Activated CD4-positive, alpha-beta memory T cell treated with anti-CD3 and anti-CD28 coated beads, Interleukin-2, amount 10 ng/mL, durations not matched to agents 7 days and 5 days (primary cell): ENCODE measurements around the gene HGF. TPM values are rescaled to one million over a fixed set of nuclear protein-coding genes. Genes with fewer than 3 reads are reported as not detected.

Experiments used
- CTCF ChIA-PET: fragments of 350-600 bp; sonication (Branson Sonifier 250); formaldehyde crosslinking; loops from one replicate; lab custom pipeline; 2021; ENCODE audit warnings: antibody characterized with exemption, inconsistent platforms; lab: Charles Lee
- POLR2A ChIA-PET: fragments of 350-600 bp; sonication (Branson Sonifier 250); formaldehyde crosslinking; loops from one replicate; lab custom pipeline; 2021; ENCODE audit warnings: antibody characterized with exemption; lab: Charles Lee
- DNase-seq: peaks from one replicate; pipeline ENCODE4 v3.0.0-alpha.2; 2020
- H3K27ac Mint-ChIP-seq: one replicate; pipeline ENCODE4 v1.8.0; 2021; ENCODE audit warnings: mild to moderate bottlenecking, mixed read lengths
- H3K27me3 Mint-ChIP-seq: one replicate; pipeline ENCODE4 v1.8.0; 2021; ENCODE audit warnings: mixed read lengths
- H3K36me3 Mint-ChIP-seq: one replicate; pipeline ENCODE4 v1.8.0; 2021; ENCODE audit warnings: low read depth, mixed read lengths
- H3K4me1 Mint-ChIP-seq: one replicate; pipeline ENCODE4 v1.8.0; 2021; ENCODE audit warnings: mixed read lengths
- H3K4me3 Mint-ChIP-seq: one replicate; pipeline ENCODE4 v1.8.0; 2021; ENCODE audit warnings: mild to moderate bottlenecking, mixed read lengths
- H3K9me3 Mint-ChIP-seq: one replicate; pipeline ENCODE4 v1.8.0; 2021; ENCODE audit warnings: mixed read lengths
- total RNA-seq, 2 experiments: library from RNA; stranded (reverse); gene quantifications; one replicate each; pipeline ENCODE4 v1.2.3, GENCODE V29; 2021

Gene HGF
- total RNA-seq, 2 experiments from 2014 or later, result not detected

- CTCF ChIA-PET, result no interaction called here
- POLR2A ChIA-PET, result no interaction called here
Measured at GRCh38 chr7:81761821-81762220, 8.0 kb downstream of the HGF start.

DNA sequence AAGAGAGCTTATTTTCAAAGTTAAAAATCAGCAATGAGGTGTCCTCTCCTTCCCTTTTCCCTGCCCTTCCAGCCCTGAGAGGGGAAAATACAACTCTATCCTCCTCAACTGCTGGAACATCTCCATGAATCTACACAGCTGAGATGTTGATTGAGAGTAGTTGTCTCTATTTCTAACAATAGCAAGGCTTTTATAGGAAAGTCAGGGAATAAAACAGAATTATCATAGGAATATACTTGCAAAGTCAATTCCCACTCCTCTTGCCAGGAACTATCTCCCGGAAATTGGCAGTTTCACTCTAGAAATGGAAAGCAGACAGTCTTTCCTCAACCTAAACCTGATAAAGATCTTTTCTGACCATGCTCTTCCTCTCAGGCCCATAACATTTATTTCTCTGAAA is 8.8 kb downstream of the HGF start:
- no peaks in the 10 kb centered on the region for H3K36me3 Mint-ChIP-seq
- ChIA-PET CTCF (no interaction called here), POLR2A (no interaction called here)
- H3K4me3 Mint-ChIP-seq, result no peak overlapping the region
- H3K9me3 Mint-ChIP-seq, result peaks cover 7% of the 10 kb centered on the region
- DNase-seq, result no peak
- no peaks in the 10 kb centered on the region for H3K4me1 Mint-ChIP-seq
- no peaks in the 10 kb centered on the region for H3K27me3 Mint-ChIP-seq
- no peak overlapping the region for H3K27ac Mint-ChIP-seq

More at GRCh38 chr7:81761821-81762220, 8.0 kb downstream of the HGF start:
- Mint-ChIP-seq H3K27ac (no peak overlapping the region), H3K4me1 (no peaks in the 10 kb centered on the region), H3K4me3 (no peak overlapping the region), H3K36me3 (no peaks in the 10 kb centered on the region), H3K27me3 (no peaks in the 10 kb centered on the region), H3K9me3 (peaks cover 7% of the 10 kb centered on the region)
- DNase-seq, result no peak

GRCh38 chr7:81754918-81755696 is 14.7 kb downstream of the HGF start:
- CTCF ChIA-PET, result no interaction called here
- no peaks in the 10 kb centered on the region for H3K27me3 Mint-ChIP-seq
- no peaks in the 10 kb centered on the region for H3K4me1 Mint-ChIP-seq
- no peak overlapping the region for H3K27ac Mint-ChIP-seq
- no peak overlapping the region for H3K4me3 Mint-ChIP-seq
- POLR2A ChIA-PET, result no interaction called here
- no peaks in the 10 kb centered on the region for H3K36me3 Mint-ChIP-seq
- peaks cover 3% of the 10 kb centered on the region for H3K9me3 Mint-ChIP-seq
- no peak for DNase-seq

GRCh38 chr7:81753392-81753791 is 16.5 kb downstream of the HGF start:
- Mint-ChIP-seq H3K9me3 (peaks cover 3% of the 10 kb centered on the region), H3K27ac (no peak overlapping the region), H3K4me3 (no peak overlapping the region), H3K36me3 (no peaks in the 10 kb centered on the region), H3K27me3 (no peaks in the 10 kb centered on the region), H3K4me1 (no peaks in the 10 kb centered on the region)
- ChIA-PET POLR2A (no interaction called here), CTCF (no interaction called here)
- DNase-seq, result no peak

- DNase-seq, result no peak
- no peak overlapping the region for H3K4me3 Mint-ChIP-seq
- POLR2A ChIA-PET, result no interaction called here
- H3K9me3 Mint-ChIP-seq, result peaks cover 3% of the 10 kb centered on the region
- H3K36me3 Mint-ChIP-seq, result no peaks in the 10 kb centered on the region
- no peaks in the 10 kb centered on the region for H3K4me1 Mint-ChIP-seq
- H3K27me3 Mint-ChIP-seq, result no peaks in the 10 kb centered on the region
- H3K27ac Mint-ChIP-seq, result no peak overlapping the region
- CTCF ChIA-PET, result no interaction called here
Measured at GRCh38 chr7:81752318-81752714, 17.5 kb downstream of the HGF start.

DNA sequence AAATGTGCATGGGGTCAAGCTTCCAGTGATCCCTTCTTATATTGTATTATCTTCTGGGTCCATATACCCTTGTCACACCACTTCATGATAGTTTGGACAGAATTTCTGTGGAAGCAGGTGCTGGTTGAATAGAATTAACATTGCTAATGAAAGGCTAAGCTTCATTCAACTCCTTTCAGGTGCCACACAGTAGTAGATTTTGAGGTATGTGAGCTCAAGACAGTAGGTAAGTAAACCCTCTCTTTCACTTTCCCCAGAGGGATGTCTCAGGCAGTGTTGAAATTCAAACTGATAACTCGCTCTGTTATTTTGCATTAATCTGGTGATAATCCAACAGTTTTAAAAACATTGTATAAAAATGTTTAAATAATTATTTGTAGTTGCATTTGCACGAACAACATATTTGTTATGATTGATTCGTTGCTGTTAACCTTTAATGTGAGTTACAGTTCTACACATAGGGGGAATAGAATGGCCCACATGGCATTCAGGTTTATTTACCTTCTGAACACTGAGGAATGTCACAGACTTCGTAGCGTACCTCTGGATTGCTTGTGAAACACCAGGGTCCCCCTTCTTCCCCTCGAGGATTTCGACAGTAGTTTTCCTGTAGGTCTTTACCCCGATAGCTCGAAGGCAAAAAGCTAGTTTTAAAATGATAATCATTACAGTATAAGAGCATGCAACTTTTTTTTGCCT is 18.1 kb downstream of the HGF start:
- no peaks in the 10 kb centered on the region for H3K4me1 Mint-ChIP-seq
- ChIA-PET POLR2A (no interaction called here), CTCF (no interaction called here)
- no peak overlapping the region for H3K4me3 Mint-ChIP-seq
- DNase-seq, result no peak
- no peaks in the 10 kb centered on the region for H3K27me3 Mint-ChIP-seq
- H3K36me3 Mint-ChIP-seq, result no peaks in the 10 kb centered on the region
- H3K9me3 Mint-ChIP-seq, result peaks cover 3% of the 10 kb centered on the region
- H3K27ac Mint-ChIP-seq, result no peak overlapping the region

- CTCF ChIA-PET, result no interaction called here
- Mint-ChIP-seq H3K27me3 (no peaks in the 10 kb centered on the region), H3K9me3 (peaks cover 4% of the 10 kb centered on the region), H3K4me1 (no peaks in the 10 kb centered on the region), H3K27ac (no peak overlapping the region), H3K36me3 (no peaks in the 10 kb centered on the region), H3K4me3 (no peak overlapping the region)
- POLR2A ChIA-PET, result no interaction called here
- DNase-seq, result no peak
Measured at GRCh38 chr7:81745637-81746036, 24.2 kb downstream of the HGF start.

DNA sequence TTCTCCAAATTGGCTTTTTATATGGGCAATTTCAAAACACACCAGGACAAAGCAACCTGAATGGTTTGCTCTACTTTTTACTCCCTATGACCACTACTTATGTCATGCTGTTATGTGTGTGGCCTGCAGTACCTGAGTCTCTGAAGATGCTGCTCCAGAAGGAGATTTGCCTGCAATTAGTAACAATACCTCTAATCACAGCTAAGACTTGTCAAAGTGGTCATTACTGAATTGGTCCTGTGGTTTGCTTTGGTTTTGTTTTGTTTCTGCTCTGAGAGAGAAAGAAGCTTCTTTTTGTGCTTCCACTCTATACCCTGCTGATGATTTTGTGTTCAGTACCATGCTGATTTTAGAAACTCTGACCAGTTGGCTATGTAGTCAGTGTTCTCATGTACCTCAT is 25.5 kb downstream of the HGF start:
- Mint-ChIP-seq H3K4me3 (no peak overlapping the region), H3K4me1 (no peaks in the 10 kb centered on the region), H3K9me3 (peaks cover 4% of the 10 kb centered on the region), H3K36me3 (no peaks in the 10 kb centered on the region), H3K27ac (no peak overlapping the region), H3K27me3 (no peaks in the 10 kb centered on the region)
- CTCF ChIA-PET, result no interaction called here
- POLR2A ChIA-PET, result no interaction called here
- no peak for DNase-seq

- H3K4me3 Mint-ChIP-seq, result no peak overlapping the region
- H3K4me1 Mint-ChIP-seq, result no peaks in the 10 kb centered on the region
- no peaks in the 10 kb centered on the region for H3K27me3 Mint-ChIP-seq
- H3K36me3 Mint-ChIP-seq, result no peaks in the 10 kb centered on the region
- ChIA-PET CTCF (no interaction called here), POLR2A (no interaction called here)
- H3K9me3 Mint-ChIP-seq, result peaks cover 4% of the 10 kb centered on the region
- H3K27ac Mint-ChIP-seq, result no peak overlapping the region
- DNase-seq, result no peak
Measured at GRCh38 chr7:81743665-81744064, 26.2 kb downstream of the HGF start.

DNA sequence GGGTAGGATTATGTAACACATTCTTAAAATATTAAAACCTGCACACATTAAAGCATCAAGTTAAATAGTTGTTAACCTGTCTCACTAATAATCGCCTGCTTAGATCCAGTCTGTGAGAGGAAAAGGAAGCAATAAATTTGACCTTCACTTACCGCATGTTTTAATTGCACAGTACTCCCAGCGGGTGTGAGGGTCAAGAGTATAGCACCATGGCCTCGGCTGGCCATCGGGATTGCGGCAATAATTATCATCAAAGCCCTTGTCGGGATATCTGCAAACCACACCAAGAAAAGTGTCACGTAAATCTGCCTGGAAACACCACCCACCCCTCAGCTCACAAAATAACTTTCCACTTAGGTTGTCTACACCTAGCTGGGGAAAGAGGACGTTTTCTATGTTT is 26.6 kb downstream of the HGF start:
- Mint-ChIP-seq H3K4me1 (no peaks in the 10 kb centered on the region), H3K27ac (no peak overlapping the region), H3K36me3 (no peaks in the 10 kb centered on the region), H3K4me3 (no peak overlapping the region), H3K9me3 (peaks cover 2% of the 10 kb centered on the region), H3K27me3 (no peaks in the 10 kb centered on the region)
- POLR2A ChIA-PET, result no interaction called here
- CTCF ChIA-PET, result no interaction called here
- no peak for DNase-seq

DNA sequence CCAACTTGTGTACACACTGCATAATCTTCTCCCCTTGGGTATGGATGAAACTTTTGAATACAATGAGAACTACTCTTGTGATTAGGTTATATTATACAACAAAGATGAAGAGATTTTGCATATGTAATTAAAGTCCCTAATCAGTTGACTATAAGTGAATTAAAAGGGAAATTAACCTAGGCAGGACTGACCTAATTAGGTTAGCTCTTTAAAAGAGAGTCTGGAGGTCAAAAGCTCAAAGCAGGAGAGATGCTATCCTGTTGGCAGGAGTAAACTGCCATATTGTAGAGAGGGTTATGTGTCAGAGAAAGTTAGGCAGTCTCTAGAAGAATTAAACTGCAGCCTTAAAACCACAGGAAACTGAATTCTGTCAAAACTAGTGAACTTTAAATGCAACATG is 29.4 kb downstream of the HGF start:
- H3K27me3 Mint-ChIP-seq, result no peaks in the 10 kb centered on the region
- ChIA-PET POLR2A (no interaction called here), CTCF (no interaction called here)
- H3K27ac Mint-ChIP-seq, result no peak overlapping the region
- H3K4me3 Mint-ChIP-seq, result no peak overlapping the region
- no peak for DNase-seq
- H3K9me3 Mint-ChIP-seq, result peaks cover 7% of the 10 kb centered on the region
- no peaks in the 10 kb centered on the region for H3K36me3 Mint-ChIP-seq
- no peaks in the 10 kb centered on the region for H3K4me1 Mint-ChIP-seq

DNA sequence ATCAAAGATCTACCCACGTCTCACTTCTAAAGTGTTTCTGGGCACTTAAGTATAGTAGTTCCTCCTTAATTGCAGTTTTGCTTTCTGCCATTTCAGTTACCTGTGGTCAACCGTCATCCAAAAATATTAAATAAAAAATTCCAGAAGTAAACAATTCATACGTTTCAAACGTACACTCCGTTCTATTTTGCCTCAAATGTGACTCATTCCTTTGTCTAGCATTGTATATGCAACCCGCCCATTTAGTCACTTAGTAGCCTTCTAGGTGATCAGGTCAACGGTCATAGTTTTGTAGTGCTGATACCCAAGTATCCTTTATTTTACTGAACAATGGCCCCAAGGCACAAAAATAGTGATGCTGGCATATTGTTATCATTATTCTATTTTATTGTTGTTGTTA is 33.8 kb downstream of the HGF start:
- DNase-seq, result no peak
- H3K9me3 Mint-ChIP-seq, result peaks cover 8% of the 10 kb centered on the region
- H3K4me3 Mint-ChIP-seq, result no peak overlapping the region
- no peaks in the 10 kb centered on the region for H3K27me3 Mint-ChIP-seq
- no peaks in the 10 kb centered on the region for H3K36me3 Mint-ChIP-seq
- ChIA-PET POLR2A (no interaction called here), CTCF (no interaction called here)
- H3K27ac Mint-ChIP-seq, result no peak overlapping the region
- no peaks in the 10 kb centered on the region for H3K4me1 Mint-ChIP-seq

DNA sequence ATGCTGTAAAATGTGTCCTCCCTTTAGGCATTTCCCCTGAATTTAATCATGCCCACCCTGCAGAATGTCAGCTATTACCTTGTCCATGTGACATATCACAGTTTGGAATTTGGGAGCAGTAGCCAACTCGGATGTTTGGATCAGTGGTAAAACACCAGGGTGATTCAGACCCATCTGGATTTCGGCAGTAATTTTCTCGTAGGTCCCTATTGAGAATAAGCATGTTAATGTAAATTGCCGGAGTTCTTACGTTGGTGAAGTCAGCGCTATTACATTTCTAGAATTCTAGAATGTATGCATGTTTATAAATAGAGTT is 44.1 kb downstream of the HGF start:
- Mint-ChIP-seq H3K4me1 (no peaks in the 10 kb centered on the region), H3K9me3 (peaks cover 3% of the 10 kb centered on the region), H3K27ac (no peak overlapping the region), H3K4me3 (no peak overlapping the region), H3K27me3 (no peaks in the 10 kb centered on the region), H3K36me3 (no peaks in the 10 kb centered on the region)
- ChIA-PET CTCF (no interaction called here), POLR2A (no interaction called here)
- no peak for DNase-seq
